ENCODE data around the gene GSTP1. TPM values are rescaled to one million over a fixed set of nuclear protein-coding genes. Genes with fewer than 3 reads are reported as not detected.

GSTP1 gene
- total RNA-seq, 1 donor from 2014 or later, result 696 TPM

GRCh38 chr11:67634366-67635230 lies 51.0 kb downstream of the GSTP1 start:
- no peak overlapping the region for H3K27ac Mint-ChIP-seq (ENCODE audit: unreplicated experiment)
- H3K4me3 Mint-ChIP-seq (ENCODE audit: unreplicated experiment), result no peak overlapping the region
- no peaks in the 10 kb centered on the region for H3K4me1 Mint-ChIP-seq (ENCODE audit: unreplicated experiment)
- DNase-seq (ENCODE audit: low spot score), result no peak
- no peaks in the 10 kb centered on the region for H3K36me3 Mint-ChIP-seq (ENCODE audit: low read depth, unreplicated experiment)
- TF ChIP-seq CTCF (IDR thresholded peaks at IDR 0.05; ENCODE audit: unreplicated experiment), result no peak
- H3K9me3 Mint-ChIP-seq (ENCODE audit: unreplicated experiment), result no peaks in the 10 kb centered on the region
- peaks cover 12% of the 10 kb centered on the region for H3K27me3 Mint-ChIP-seq (ENCODE audit: unreplicated experiment)

GRCh38 chr11:67635231-67635521 lies 51.6 kb downstream of the GSTP1 start:
- DNase-seq (ENCODE audit: low spot score), result no peak
- Mint-ChIP-seq H3K27me3 (ENCODE audit: unreplicated experiment) (peaks cover 12% of the 10 kb centered on the region), H3K9me3 (ENCODE audit: unreplicated experiment) (no peaks in the 10 kb centered on the region), H3K4me1 (ENCODE audit: unreplicated experiment) (no peaks in the 10 kb centered on the region), H3K36me3 (ENCODE audit: low read depth, unreplicated experiment) (no peaks in the 10 kb centered on the region), H3K27ac (ENCODE audit: unreplicated experiment) (no peak overlapping the region), H3K4me3 (ENCODE audit: unreplicated experiment) (no peak overlapping the region)
- TF ChIP-seq CTCF (IDR thresholded peaks at IDR 0.05; ENCODE audit: unreplicated experiment), result no peak

Other genes with a start within 250 kb of the GSTP1 start
- 92.1 TPM for gene POLD4, start 230.3 kb upstream of the GSTP1 start, total RNA-seq (ENCODE audit: unreplicated experiment)
- 12.6 TPM for gene CLCF1, start 210.2 kb upstream of the GSTP1 start, total RNA-seq (ENCODE audit: unreplicated experiment)
- gene RAD9A, start 191.8 kb upstream of the GSTP1 start, total RNA-seq (ENCODE audit: unreplicated experiment), result 18.4 TPM
- gene PPP1CA, start 182.0 kb upstream of the GSTP1 start, total RNA-seq (ENCODE audit: unreplicated experiment), result 249 TPM
- 13.2 TPM for gene TBC1D10C, start 179.7 kb upstream of the GSTP1 start, total RNA-seq (ENCODE audit: unreplicated experiment)
- not detected for gene CARNS1, start 168.1 kb upstream of the GSTP1 start, total RNA-seq (ENCODE audit: unreplicated experiment)
- gene RPS6KB2, start 155.3 kb upstream of the GSTP1 start, total RNA-seq (ENCODE audit: unreplicated experiment), result 44.2 TPM
- gene PTPRCAP, start 146.1 kb upstream of the GSTP1 start, total RNA-seq (ENCODE audit: unreplicated experiment), result 12.9 TPM
- gene CORO1B, start 140.3 kb upstream of the GSTP1 start, total RNA-seq (ENCODE audit: unreplicated experiment), result 252 TPM
- not detected for gene GPR152, start 131.1 kb upstream of the GSTP1 start, total RNA-seq (ENCODE audit: unreplicated experiment)
- not detected for gene CABP4, start 128.5 kb upstream of the GSTP1 start, total RNA-seq (ENCODE audit: unreplicated experiment)
- 47.4 TPM for gene TMEM134, start 114.6 kb upstream of the GSTP1 start, total RNA-seq (ENCODE audit: unreplicated experiment)
- gene AIP, start 100.8 kb upstream of the GSTP1 start, total RNA-seq (ENCODE audit: unreplicated experiment), result 32.9 TPM
- gene PITPNM1, start 78.4 kb upstream of the GSTP1 start, total RNA-seq (ENCODE audit: unreplicated experiment), result 11.5 TPM
- gene CDK2AP2, start 75.7 kb upstream of the GSTP1 start, total RNA-seq (ENCODE audit: unreplicated experiment), result 27.8 TPM
- not detected for gene CABP2, start 60.4 kb upstream of the GSTP1 start, total RNA-seq (ENCODE audit: unreplicated experiment)
- gene NDUFV1, start 23.1 kb downstream of the GSTP1 start, total RNA-seq (ENCODE audit: unreplicated experiment), result 191 TPM
- 6.8 TPM for gene NUDT8, start 46.1 kb downstream of the GSTP1 start, total RNA-seq (ENCODE audit: unreplicated experiment)
- not detected for gene TBX10, start 56.0 kb downstream of the GSTP1 start, total RNA-seq (ENCODE audit: unreplicated experiment)
- not detected for gene ACY3, start 66.9 kb downstream of the GSTP1 start, total RNA-seq (ENCODE audit: unreplicated experiment)
- gene ALDH3B2, start 90.8 kb downstream of the GSTP1 start, total RNA-seq (ENCODE audit: unreplicated experiment), result 0.72 TPM

All from endothelial cell (in vitro differentiated cells).